Aorta (tissue), 5 donors: Measurements from ENCODE around the gene SNCA. TPM values are rescaled to one million over a fixed set of nuclear protein-coding genes. Genes with fewer than 3 reads are reported as not detected.

Experiments used
- ATAC-seq: fragments of 200-7000 bp; cut with Tn5 transposase; one replicate; pipeline ENCODE4 v1.9.1; 2022; ENCODE audit warnings: moderate library complexity; ENCODE audit not compliant: low FRiP score
- DNase-seq, 2 donors: peaks; one replicate each; pipeline ENCODE4 v3.0.0-alpha.2; 2020
- H3K27ac ChIP-seq, 2 donors: one replicate each; pipeline ENCODE4 v1.5.1; 2013; ENCODE audit warnings: low read length in 2 of 2, mild to moderate bottlenecking in 2 of 2, moderate library complexity in 2 of 2, control low read depth in 1 of 2, inconsistent platforms in 1 of 2, low read depth in 1 of 2
- H3K27me3 ChIP-seq, 2 donors: one replicate each; pipeline ENCODE4 v1.6.1; 2013; ENCODE audit warnings: control low read depth in 1 of 2, low read length in 1 of 2, mild to moderate bottlenecking in 1 of 2, moderate library complexity in 1 of 2; ENCODE audit not compliant: insufficient read depth in 2 of 2, control insufficient read depth in 1 of 2
- H3K36me3 ChIP-seq, 2 donors: one replicate each; pipeline ENCODE4 v1.6.1; 2013; ENCODE audit warnings: control low read depth in 1 of 2, low read length in 1 of 2, mild to moderate bottlenecking in 1 of 2; ENCODE audit not compliant: insufficient read depth in 2 of 2, control insufficient read depth in 1 of 2
- H3K4me1 ChIP-seq, 2 donors: one replicate each; pipeline ENCODE4 v1.6.1; 2013; ENCODE audit warnings: low read length in 2 of 2, control low read depth in 1 of 2, mild to moderate bottlenecking in 1 of 2, moderate library complexity in 1 of 2; ENCODE audit not compliant: insufficient read depth in 2 of 2, control insufficient read depth in 1 of 2
- H3K4me3 ChIP-seq, 2 donors: one replicate each; pipeline ENCODE4 v1.5.1; 2013; ENCODE audit warnings: low read length in 2 of 2, control low read depth in 1 of 2, mild to moderate bottlenecking in 1 of 2
- H3K9me3 ChIP-seq: one replicate; pipeline ENCODE4 v1.6.1; 2013; ENCODE audit warnings: mild to moderate bottlenecking, low read length; ENCODE audit not compliant: control insufficient read depth
- WGBS, 2 donors: extraction: QIAGEN DNeasy Blood & Tissue Kit; methylation state at CpG; one replicate each; pipeline ENCODE4 v1.1.7; 2013; 5-methylcytosine and 5-hydroxymethylcytosine counted together
- intact Hi-C, 2 donors: fragments of 100-400 bp; cut with DNase I; formaldehyde crosslinking; loops; one replicate each; pipeline versions ENCODE4 v1.14.2 to v1.15.0; 2022
- polyA plus RNA-seq, 2 donors: library from polyadenylated mRNA; stranded (reverse); fragments of 200-250 nt; gene quantifications; one replicate each; pipeline ENCODE4 v1.2.3, GENCODE V29; 2013
- total RNA-seq, 2 donors: library from RNA; stranded (reverse); fragmentation: NEBNext Ultra II Directional; extraction: Animal tissue kit (Norgen Biotek cat#: 25700); gene quantifications; one replicate each; pipeline ENCODE4 v1.2.1, GENCODE V29; 2021
- donor health status: healthy with polysubstance abuse.
- donor health status: Bipolar disorder and iron deficiency.
- donor health status: DM: no; HTN: no; CAD: no.
- donor health status: DM: no; HTN: no; CAD: no.
- donor health status: DM: yes; HTN: yes; CAD: no.

The SNCA gene
- total and polyA plus RNA-seq, 4 donors = 4.2 to 12.6 (median 9.0) TPM

- ATAC-seq (no peak), DNase-seq (no peak)
- Histone ChIP-seq H3K9me3 (no peaks in the 10 kb centered on the region), H3K4me1 (no peaks in the 10 kb centered on the region), H3K27me3 (no peaks in the 10 kb centered on the region), H3K27ac (no peak overlapping the region), H3K36me3 (no peaks in the 10 kb centered on the region), H3K4me3 (no peak overlapping the region)
- 83 to 84% methylated on average over 3 of the region's 3 CpGs for WGBS, 2 donors
- intact Hi-C loops = no loop called here
These were observed 103.0 kb downstream of the SNCA start for GRCh38 chr4:89733946-89734345.

DNA sequence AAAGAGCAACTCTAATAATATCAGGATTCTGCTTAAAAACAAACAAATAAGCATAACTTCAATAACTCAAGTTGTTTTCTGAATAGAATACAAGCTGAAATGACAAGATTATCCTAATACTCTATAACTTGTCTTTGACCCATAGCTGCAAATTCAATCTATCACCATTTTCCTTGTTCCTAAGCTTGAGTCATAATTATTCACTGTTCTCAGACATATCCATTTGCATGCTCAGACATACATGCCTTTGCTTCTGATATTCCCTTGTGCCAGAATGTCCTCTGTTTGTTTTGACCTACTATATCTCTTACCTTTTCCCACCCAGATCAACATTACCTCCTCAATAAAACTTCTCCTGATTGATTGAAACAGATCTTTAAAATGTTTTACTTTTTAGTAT is 109.7 kb downstream of the SNCA start:
- H3K27ac ChIP-seq = no peak overlapping the region
- peaks cover 2% of the 10 kb centered on the region for H3K9me3 ChIP-seq
- no peak overlapping the region for H3K4me3 ChIP-seq
- intact Hi-C loops = no loop called here
- H3K36me3 ChIP-seq = no peaks in the 10 kb centered on the region
- H3K27me3 ChIP-seq = no peaks in the 10 kb centered on the region
- ATAC-seq (no peak), DNase-seq (no peak)
- no peaks in the 10 kb centered on the region for H3K4me1 ChIP-seq

DNA sequence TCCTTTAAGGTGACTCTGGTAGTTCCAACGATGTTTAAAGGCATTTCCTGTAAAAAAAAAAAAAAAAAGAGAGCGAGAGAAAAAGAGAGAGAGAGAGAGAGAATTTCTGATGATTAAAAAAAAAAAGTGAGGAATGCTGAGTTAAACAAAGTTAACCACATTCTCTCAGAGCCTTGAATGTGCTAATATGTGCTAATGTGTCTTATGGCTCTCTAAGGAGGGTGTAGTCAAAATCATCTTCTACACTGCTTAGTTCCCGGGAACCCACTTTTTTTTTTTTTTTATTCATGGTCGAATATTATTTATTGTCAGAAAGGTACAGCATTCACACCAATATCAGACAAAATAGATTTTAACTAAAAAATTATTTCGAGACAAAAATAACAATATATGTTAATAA is 111.7 kb downstream of the SNCA start:
- H3K9me3 ChIP-seq = peaks cover 2% of the 10 kb centered on the region
- H3K36me3 ChIP-seq = no peaks in the 10 kb centered on the region
- no peak overlapping the region for H3K27ac ChIP-seq
- no peak overlapping the region for H3K4me3 ChIP-seq
- DNase-seq (no peak), ATAC-seq (no peak)
- no peaks in the 10 kb centered on the region for H3K4me1 ChIP-seq
- 51 to 65% methylated on average over 4 to 5 of the region's 5 CpGs for WGBS, 2 donors
- H3K27me3 ChIP-seq = no peaks in the 10 kb centered on the region
- intact Hi-C loops = no loop called here

DNA sequence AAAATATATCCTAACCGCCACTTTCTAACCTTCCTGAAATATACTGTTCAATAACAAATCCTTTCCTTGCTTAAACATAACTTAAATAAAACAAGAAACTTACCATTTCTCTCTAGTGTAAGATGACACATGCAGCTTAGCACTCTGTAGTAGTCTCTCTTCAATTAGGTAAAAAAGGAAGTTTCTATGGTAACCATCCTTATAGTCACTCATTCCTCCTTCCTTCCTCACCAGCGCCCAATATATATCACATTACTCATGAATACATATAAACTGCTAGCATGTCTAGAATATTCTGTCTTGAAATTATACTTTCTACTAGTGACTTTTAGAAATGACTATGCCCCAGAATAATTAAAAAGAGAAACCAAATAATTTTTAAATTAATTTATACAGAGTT is 112.2 kb downstream of the SNCA start:
- H3K4me3 ChIP-seq = no peak overlapping the region
- DNase-seq (no peak), ATAC-seq (no peak)
- WGBS, 2 donors = 58 to 72% methylated on average over 2 of the region's 2 CpGs
- no peak overlapping the region for H3K27ac ChIP-seq
- H3K36me3 ChIP-seq = no peaks in the 10 kb centered on the region
- H3K27me3 ChIP-seq = no peaks in the 10 kb centered on the region
- intact Hi-C loops = no loop called here
- no peaks in the 10 kb centered on the region for H3K4me1 ChIP-seq
- peaks cover 2% of the 10 kb centered on the region for H3K9me3 ChIP-seq

DNA sequence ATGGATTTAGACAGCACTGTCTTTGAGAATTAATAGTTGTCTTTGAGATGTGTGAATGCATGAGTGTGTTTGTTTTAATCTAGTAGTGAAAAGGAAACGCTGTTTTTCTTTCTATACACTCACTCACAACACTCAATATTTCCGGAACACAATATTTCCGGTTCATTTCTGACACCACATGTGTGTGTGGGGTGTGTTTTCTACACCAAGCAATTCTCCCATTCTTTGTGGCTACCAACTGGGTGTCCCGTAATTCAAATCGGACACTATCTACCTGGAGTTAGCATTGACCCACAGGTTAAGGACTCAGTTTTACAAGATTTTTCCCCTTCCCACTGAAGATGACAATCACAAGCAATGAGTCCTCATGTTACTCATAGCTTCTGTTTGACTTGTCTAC is 113.9 kb downstream of the SNCA start:
- Histone ChIP-seq H3K9me3 (peaks cover 2% of the 10 kb centered on the region), H3K4me1 (no peaks in the 10 kb centered on the region), H3K27ac (no peak overlapping the region), H3K36me3 (no peaks in the 10 kb centered on the region), H3K27me3 (no peaks in the 10 kb centered on the region), H3K4me3 (no peak overlapping the region)
- no peak for ATAC-seq
- WGBS, 2 donors = 49 to 77% methylated on average over 5 of the region's 5 CpGs
- no peak for DNase-seq
- intact Hi-C loops = no loop called here

DNA sequence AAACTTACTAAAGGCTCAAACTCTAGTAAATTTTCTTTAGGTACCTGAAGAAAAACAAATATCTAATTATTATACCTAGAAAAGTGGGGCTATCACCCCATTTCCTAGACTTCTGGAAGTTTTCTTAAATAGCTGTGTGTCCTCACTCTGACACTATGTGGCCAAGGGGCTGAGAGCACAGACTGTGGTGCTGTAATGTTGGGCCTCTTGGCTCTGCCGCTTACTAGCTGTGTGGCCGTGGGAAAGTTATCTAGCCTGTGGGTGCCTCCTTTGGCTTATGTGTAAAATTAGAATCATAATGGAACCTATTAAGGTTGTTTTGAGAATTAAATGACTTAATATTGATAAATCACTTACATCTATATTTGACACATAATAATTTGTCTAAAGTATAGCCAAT is 114.4 kb downstream of the SNCA start:
- Histone ChIP-seq H3K4me1 (no peaks in the 10 kb centered on the region), H3K27me3 (no peaks in the 10 kb centered on the region), H3K4me3 (no peak overlapping the region), H3K27ac (no peak overlapping the region), H3K36me3 (no peaks in the 10 kb centered on the region), H3K9me3 (peaks cover 2% of the 10 kb centered on the region)
- 62 to 75% methylated on average over 2 of the region's 2 CpGs for WGBS, 2 donors
- DNase-seq (no peak), ATAC-seq (no peak)
- intact Hi-C loops = no loop called here

DNA sequence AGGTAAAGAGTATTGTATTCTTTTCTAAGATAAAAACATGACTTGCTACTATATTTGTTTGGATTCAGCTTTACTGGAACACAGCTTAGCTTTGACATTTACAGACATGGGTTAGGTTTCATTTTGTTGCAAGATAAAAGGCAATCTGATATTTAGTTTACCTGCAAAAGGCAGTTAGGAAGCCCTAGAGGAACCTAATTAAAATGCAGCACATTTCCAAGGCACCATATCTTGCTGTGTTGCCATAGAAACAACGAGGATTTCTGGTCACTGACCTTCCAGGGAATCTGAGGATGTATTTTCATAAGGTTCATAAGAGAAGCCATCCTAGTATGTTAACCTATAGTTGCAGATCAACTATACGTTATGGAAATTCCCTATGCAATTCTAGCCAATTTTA is 116.0 kb downstream of the SNCA start:
- no peak for ATAC-seq
- intact Hi-C loops = no loop called here
- no peak for DNase-seq
- WGBS, 2 donors = 58 to 63% methylated on average over 2 of the region's 2 CpGs
- Histone ChIP-seq H3K9me3 (no peaks in the 10 kb centered on the region), H3K27me3 (no peaks in the 10 kb centered on the region), H3K4me1 (no peaks in the 10 kb centered on the region), H3K27ac (no peak overlapping the region), H3K36me3 (no peaks in the 10 kb centered on the region), H3K4me3 (no peak overlapping the region)

GRCh38 chr4:89719536-89720090 is 117.3 kb downstream of the SNCA start:
- Histone ChIP-seq H3K27me3 (no peaks in the 10 kb centered on the region), H3K27ac (no peak overlapping the region), H3K9me3 (no peaks in the 10 kb centered on the region), H3K36me3 (no peaks in the 10 kb centered on the region), H3K4me1 (no peaks in the 10 kb centered on the region), H3K4me3 (no peak overlapping the region)
- 76 to 78% methylated on average over 7 of the region's 7 CpGs for WGBS, 2 donors
- intact Hi-C loops = no loop called here
- ATAC-seq (no peak), DNase-seq (no peak)

- DNase-seq (no peak), ATAC-seq (no peak)
- Histone ChIP-seq H3K27me3 (no peaks in the 10 kb centered on the region), H3K9me3 (no peaks in the 10 kb centered on the region), H3K4me3 (no peak overlapping the region), H3K4me1 (no peaks in the 10 kb centered on the region), H3K36me3 (no peaks in the 10 kb centered on the region), H3K27ac (no peak overlapping the region)
- intact Hi-C loops = no loop called here
- WGBS, 2 donors = 70 to 73% methylated on average over 6 of the region's 6 CpGs
These were observed 120.1 kb downstream of the SNCA start for GRCh38 chr4:89716893-89717292.
